Amniotic stem cell (primary cell): Measurements from ENCODE around the gene NDUFA12.
A peak's percentile ranks its signal among the peaks of the same experiment; 100 is the strongest.
"Not testable (repeated sequence)": the region's sequence is repeated elsewhere in the genome, so short reads cannot be mapped to it uniquely, and the experiment has no call there.

Experiments
- DNase-seq: peaks from one replicate; lab custom pipeline; 2025; lab: John Stamatoyannopoulos, UW

Gene NDUFA12

GRCh38 chr12:95003213-95003920 is at the start of gene NDUFA12:
TSS of gene NDUFA12 (minus strand) at chr12:95003697. CDS start at chr12:95003680, 17 bp downstream.
- DNase-seq: peak; percentile 94

- DNase-seq: no peak
Measured at GRCh38 chr12:95051241-95051640, 47.7 kb upstream of the NDUFA12 start.

- no peak for DNase-seq
Measured at GRCh38 chr12:95037906-95038305, 34.4 kb upstream of the NDUFA12 start.

- DNase-seq: no peak
Measured at GRCh38 chr12:95034750-95035149, 31.3 kb upstream of the NDUFA12 start.

- no peak for DNase-seq
Measured at GRCh38 chr12:95022477-95022876, 19.0 kb upstream of the NDUFA12 start.

- DNase-seq: no peak
Measured at GRCh38 chr12:95017482-95017881, 14.0 kb upstream of the NDUFA12 start.

GRCh38 chr12:95016120-95016519 is 12.6 kb upstream of the NDUFA12 start:
- no peak for DNase-seq

- DNase-seq: no peak
Measured at GRCh38 chr12:95014554-95014953, 11.1 kb upstream of the NDUFA12 start.

- DNase-seq: no peak
Measured at GRCh38 chr12:95006206-95006605, 2.7 kb upstream of the NDUFA12 start.

GRCh38 chr12:95004610-95005009 is 1.1 kb upstream of the NDUFA12 start:
- DNase-seq: no peak

GRCh38 chr12:95003921-95004272 is 400 bp upstream of the NDUFA12 start:
- DNase-seq: no peak

- DNase-seq: no peak
Measured at GRCh38 chr12:95002754-95003153, 743 bp downstream of the NDUFA12 start.

- no peak for DNase-seq
Measured at GRCh38 chr12:94998326-94998725, 5.2 kb downstream of the NDUFA12 start.

GRCh38 chr12:94997726-94998125 is 5.8 kb downstream of the NDUFA12 start:
- DNase-seq: no peak

- DNase-seq: no peak
Measured at GRCh38 chr12:94997061-94997460, 6.4 kb downstream of the NDUFA12 start.

- DNase-seq: no peak
Measured at GRCh38 chr12:94994312-94994711, 9.2 kb downstream of the NDUFA12 start.

GRCh38 chr12:94993855-94994254 is 9.6 kb downstream of the NDUFA12 start:
- DNase-seq: not testable (repeated sequence)

GRCh38 chr12:94990222-94990621 is 13.3 kb downstream of the NDUFA12 start:
- DNase-seq: no peak

- DNase-seq: no peak
Measured at GRCh38 chr12:94988471-94988870, 15.0 kb downstream of the NDUFA12 start.

GRCh38 chr12:94987801-94988200 is 15.7 kb downstream of the NDUFA12 start:
- no peak for DNase-seq

- no peak for DNase-seq
Measured at GRCh38 chr12:94987076-94987669, 16.3 kb downstream of the NDUFA12 start.

- not testable (repeated sequence) for DNase-seq
Measured at GRCh38 chr12:94985099-94985498, 18.4 kb downstream of the NDUFA12 start.

GRCh38 chr12:94983321-94983720 is 20.2 kb downstream of the NDUFA12 start:
- no peak for DNase-seq

- no peak for DNase-seq
Measured at GRCh38 chr12:94982456-94982855, 21.0 kb downstream of the NDUFA12 start.
